Muscle layer of colon (tissue), 2 donors: ENCODE results near the gene CDK14.
"Not testable (repeated sequence)": the region's sequence is repeated elsewhere in the genome, so short reads cannot be mapped to it uniquely, and the experiment has no call there.

Experiments used
- H3K27ac ChIP-seq: one replicate; pipeline ENCODE4 v1.7.0; 2013; ENCODE audit warnings: low read depth, mild to moderate bottlenecking, low read length, moderate library complexity
- H3K27me3 ChIP-seq, 2 donors: one replicate each; pipeline ENCODE4 v1.7.0; 2013; ENCODE audit warnings: low read length in 2 of 2, mild to moderate bottlenecking in 2 of 2; ENCODE audit not compliant: insufficient read depth in 2 of 2, control insufficient read depth in 1 of 2
- H3K36me3 ChIP-seq: one replicate; pipeline ENCODE4 v1.7.0; 2013; ENCODE audit warnings: mild to moderate bottlenecking, low read length; ENCODE audit not compliant: insufficient read depth
- H3K4me1 ChIP-seq: one replicate; pipeline ENCODE4 v1.7.0; 2013; ENCODE audit warnings: mild to moderate bottlenecking, low read length; ENCODE audit not compliant: insufficient read depth
- H3K4me3 ChIP-seq, 2 donors: one replicate each; pipeline ENCODE4 v1.7.0; 2013; ENCODE audit warnings: low read length in 2 of 2, low read depth in 1 of 2, mild to moderate bottlenecking in 1 of 2, moderate library complexity in 1 of 2
- H3K9ac ChIP-seq: one replicate; pipeline ENCODE4 v1.7.0; 2013; ENCODE audit warnings: low read length
- H3K9me3 ChIP-seq: one replicate; pipeline ENCODE4 v1.7.0; 2013; ENCODE audit warnings: mild to moderate bottlenecking, low read length
- donor health status: abdominal sarcoma.
- donor health status: Adenocarcinoma of cecum.

Gene CDK14

DNA sequence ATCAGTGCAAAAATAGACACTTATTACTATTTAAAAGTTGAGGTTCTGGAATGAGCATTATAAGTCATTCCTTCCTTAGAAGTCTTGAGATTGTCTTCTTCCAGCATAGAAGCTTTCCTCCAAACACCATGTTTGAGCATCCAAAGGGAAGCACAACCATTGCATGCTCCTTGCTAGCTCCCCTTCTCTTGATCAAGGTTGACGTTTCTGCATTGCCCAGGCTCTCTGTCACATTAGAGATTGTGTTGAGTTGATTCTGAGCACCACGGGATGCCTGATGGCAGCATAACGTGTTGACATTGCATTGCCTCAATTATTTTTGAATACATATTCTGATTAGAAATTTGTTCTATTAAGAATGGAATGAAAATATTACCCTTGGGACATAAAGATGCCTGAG lies 322.2 kb downstream of the CDK14 start:
- H3K9ac ChIP-seq, result no peak overlapping the region
- no peak overlapping the region for H3K4me3 ChIP-seq
- no peaks in the 10 kb centered on the region for H3K36me3 ChIP-seq
- no peaks in the 10 kb centered on the region for H3K4me1 ChIP-seq
- no peaks in the 10 kb centered on the region for H3K27me3 ChIP-seq
- no peaks in the 10 kb centered on the region for H3K9me3 ChIP-seq
- no peak overlapping the region for H3K27ac ChIP-seq

DNA sequence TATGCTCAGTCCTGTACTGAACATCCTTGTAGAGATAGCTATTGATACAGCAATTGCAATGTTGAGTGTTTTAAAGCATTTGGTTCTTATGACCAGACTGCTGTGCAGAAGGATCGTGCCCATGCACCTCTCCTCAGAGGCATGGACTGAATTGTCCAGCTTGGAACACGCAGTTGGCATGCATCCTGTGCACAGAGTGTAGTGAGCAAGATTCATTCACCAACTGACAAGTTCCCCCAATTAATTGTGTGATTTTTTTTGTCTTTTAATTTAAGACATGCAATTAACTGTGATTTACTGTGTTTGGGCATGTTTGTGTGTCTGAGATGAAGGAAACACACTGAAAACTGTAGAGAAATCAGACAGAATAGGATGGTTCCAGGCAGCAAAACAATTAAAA lies 323.7 kb downstream of the CDK14 start:
- no peaks in the 10 kb centered on the region for H3K9me3 ChIP-seq
- no peak overlapping the region for H3K9ac ChIP-seq

GRCh38 chr7:90920336-90920735 lies 324.2 kb downstream of the CDK14 start:
- H3K9me3 ChIP-seq, result no peaks in the 10 kb centered on the region
- no peak overlapping the region for H3K9ac ChIP-seq
- no peaks in the 10 kb centered on the region for H3K4me1 ChIP-seq
- H3K36me3 ChIP-seq, result no peaks in the 10 kb centered on the region
- H3K27ac ChIP-seq, result no peak overlapping the region
- no peak overlapping the region for H3K4me3 ChIP-seq
- H3K27me3 ChIP-seq, result no peaks in the 10 kb centered on the region

More for the DNA sequence above, 323.7 kb downstream of the CDK14 start:
- no peak overlapping the region for H3K4me3 ChIP-seq
- H3K36me3 ChIP-seq, result no peaks in the 10 kb centered on the region
- no peaks in the 10 kb centered on the region for H3K4me1 ChIP-seq
- H3K27me3 ChIP-seq, result no peaks in the 10 kb centered on the region
- H3K27ac ChIP-seq, result no peak overlapping the region

- Histone ChIP-seq H3K4me3 (no peak overlapping the region), H3K36me3 (no peaks in the 10 kb centered on the region), H3K27me3 (no peaks in the 10 kb centered on the region), H3K27ac (no peak overlapping the region), H3K9me3 (no peaks in the 10 kb centered on the region), H3K4me1 (no peaks in the 10 kb centered on the region), H3K9ac (no peak overlapping the region)
Measured at GRCh38 chr7:90923541-90923997, 327.4 kb downstream of the CDK14 start.

- not testable (repeated sequence) for H3K4me1 ChIP-seq, H3K9ac ChIP-seq, H3K27me3 ChIP-seq, H3K27ac ChIP-seq, H3K36me3 ChIP-seq, H3K9me3 ChIP-seq, H3K4me3 ChIP-seq
Measured at GRCh38 chr7:90928700-90929424, 332.7 kb downstream of the CDK14 start.

DNA sequence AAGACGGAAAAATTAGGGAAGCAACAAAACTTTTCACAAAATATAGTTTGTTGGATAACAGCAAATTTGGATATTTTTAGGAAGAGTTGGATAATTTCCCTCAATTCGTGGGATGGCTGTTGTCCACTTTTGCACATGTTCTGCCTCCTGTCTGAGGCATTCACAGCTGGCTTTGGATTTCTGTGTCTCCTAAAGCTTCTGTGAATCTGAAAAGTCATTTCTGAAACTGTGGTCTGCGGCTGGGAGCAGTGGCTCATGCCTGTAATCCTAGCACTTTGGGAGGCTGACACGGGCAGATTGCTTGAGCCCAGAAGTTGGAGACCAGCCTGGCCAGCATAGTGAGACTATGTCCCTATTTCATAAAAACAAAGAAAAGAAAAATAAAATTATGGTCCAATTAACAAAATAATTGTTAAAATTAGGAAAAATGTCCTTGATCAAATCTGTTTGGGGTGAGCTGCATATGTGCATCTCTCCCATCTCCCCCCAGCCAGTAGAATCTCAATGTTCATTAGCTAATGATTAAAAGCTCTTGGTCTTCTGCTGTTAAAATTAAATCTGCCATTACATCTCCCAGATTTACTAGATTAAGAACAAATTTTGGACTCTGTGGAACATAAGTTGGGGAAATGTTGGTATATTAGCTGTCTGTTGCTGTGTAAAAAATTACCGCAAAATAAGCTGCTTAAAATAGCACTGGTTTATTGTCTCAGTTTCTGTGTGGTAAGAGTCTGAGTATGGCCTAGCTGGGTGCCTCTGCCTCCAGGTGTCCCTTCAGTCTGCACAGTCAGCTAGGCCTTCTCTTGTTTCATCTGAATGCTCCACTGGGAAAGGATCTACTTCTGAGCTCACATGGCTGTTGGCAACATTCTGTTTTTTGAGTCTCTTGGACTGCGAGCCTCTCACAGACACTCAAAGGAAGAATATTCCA lies 336.1 kb downstream of the CDK14 start:
- Histone ChIP-seq H3K9me3 (no peaks in the 10 kb centered on the region), H3K9ac (no peak overlapping the region), H3K4me3 (no peak overlapping the region), H3K36me3 (no peaks in the 10 kb centered on the region), H3K4me1 (no peaks in the 10 kb centered on the region), H3K27ac (no peak overlapping the region), H3K27me3 (no peaks in the 10 kb centered on the region)

DNA sequence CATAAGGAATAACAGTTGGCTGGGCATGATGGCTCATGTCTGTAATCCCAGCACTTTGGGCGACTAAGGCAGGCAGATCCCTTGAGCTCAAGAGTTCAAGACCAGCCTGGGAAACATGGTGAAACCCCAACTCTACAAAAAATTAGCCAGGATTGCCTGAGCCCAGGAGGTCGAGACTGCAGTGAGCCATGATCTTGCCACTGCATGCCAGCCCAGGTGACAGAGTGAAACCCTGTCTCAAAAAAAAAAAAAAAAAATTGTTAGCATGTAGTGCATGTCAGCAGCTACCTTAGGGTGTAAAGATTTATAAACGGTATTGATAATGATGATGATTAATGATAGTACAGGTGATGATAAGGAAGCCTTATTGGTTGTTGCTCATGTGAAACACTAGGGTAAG lies 336.9 kb downstream of the CDK14 start:
- Histone ChIP-seq H3K9me3 (no peaks in the 10 kb centered on the region), H3K27me3 (no peaks in the 10 kb centered on the region), H3K4me3 (no peak overlapping the region), H3K4me1 (no peaks in the 10 kb centered on the region), H3K9ac (no peak overlapping the region), H3K36me3 (no peaks in the 10 kb centered on the region), H3K27ac (no peak overlapping the region)

DNA sequence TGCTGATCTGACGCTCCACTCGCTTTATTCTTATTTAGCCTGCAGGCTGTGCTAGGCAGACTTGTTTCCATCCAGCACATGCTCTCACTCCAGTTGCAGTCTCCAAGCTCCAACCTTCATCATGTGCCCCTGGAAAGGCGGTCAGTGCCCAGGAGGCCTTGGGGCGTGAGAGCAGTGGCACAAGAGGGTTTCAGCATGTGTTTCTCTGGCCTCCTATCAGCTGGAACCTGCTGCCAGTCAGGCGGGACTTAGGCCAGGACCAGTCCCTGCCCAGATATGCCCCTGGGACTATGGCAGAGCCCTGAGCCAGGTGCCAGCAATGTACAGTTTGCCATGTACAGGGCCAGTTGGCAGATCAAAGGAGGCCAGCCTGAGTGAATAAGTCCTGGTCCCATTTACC lies 337.9 kb downstream of the CDK14 start:
- Histone ChIP-seq H3K4me1 (no peaks in the 10 kb centered on the region), H3K9me3 (no peaks in the 10 kb centered on the region), H3K4me3 (no peak overlapping the region), H3K9ac (no peak overlapping the region), H3K27me3 (no peaks in the 10 kb centered on the region), H3K36me3 (no peaks in the 10 kb centered on the region), H3K27ac (no peak overlapping the region)

DNA sequence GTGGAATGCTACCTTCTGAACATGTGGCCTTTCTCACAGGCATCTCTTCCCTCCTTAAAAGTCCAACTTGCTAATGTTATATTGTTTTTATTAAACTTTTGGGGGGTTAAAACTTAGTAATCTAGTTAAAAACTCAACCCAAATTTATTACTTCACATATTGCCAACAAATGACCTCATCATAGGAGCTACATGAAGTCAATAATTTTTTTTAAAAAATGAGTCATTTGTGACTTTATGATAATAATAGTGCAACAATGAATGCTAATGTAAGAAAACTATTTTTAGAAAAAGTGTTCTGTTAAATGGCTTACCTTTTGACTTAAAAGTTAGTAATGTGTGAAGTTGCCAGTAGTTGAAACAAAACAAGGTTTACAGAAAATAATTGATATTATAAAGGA lies 342.2 kb downstream of the CDK14 start:
- Histone ChIP-seq H3K36me3 (no peaks in the 10 kb centered on the region), H3K4me1 (no peaks in the 10 kb centered on the region), H3K27ac (no peak overlapping the region), H3K9ac (no peak overlapping the region), H3K27me3 (no peaks in the 10 kb centered on the region), H3K9me3 (no peaks in the 10 kb centered on the region), H3K4me3 (no peak overlapping the region)

DNA sequence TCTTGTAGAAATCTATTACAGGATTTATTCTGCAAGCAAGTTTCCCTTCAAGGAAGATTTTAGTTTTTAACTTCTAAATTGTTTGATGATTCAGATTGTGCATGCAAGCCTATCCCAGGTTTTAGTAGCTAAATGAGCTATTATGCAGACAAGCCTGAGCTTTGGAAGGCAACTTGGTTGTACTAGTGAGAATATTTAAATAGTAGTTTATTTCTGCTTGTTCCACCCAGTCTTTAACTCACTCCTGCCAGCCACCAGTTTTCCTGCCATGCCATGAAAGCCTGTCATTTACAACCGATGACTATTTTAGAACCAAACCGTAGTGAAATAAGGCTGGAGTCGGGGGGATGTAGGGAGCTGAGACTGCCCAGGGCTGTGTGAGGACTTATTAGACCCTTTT lies 343.5 kb downstream of the CDK14 start:
- H3K9ac ChIP-seq, result no peak overlapping the region
- no peaks in the 10 kb centered on the region for H3K36me3 ChIP-seq
- no peaks in the 10 kb centered on the region for H3K27me3 ChIP-seq

DNA sequence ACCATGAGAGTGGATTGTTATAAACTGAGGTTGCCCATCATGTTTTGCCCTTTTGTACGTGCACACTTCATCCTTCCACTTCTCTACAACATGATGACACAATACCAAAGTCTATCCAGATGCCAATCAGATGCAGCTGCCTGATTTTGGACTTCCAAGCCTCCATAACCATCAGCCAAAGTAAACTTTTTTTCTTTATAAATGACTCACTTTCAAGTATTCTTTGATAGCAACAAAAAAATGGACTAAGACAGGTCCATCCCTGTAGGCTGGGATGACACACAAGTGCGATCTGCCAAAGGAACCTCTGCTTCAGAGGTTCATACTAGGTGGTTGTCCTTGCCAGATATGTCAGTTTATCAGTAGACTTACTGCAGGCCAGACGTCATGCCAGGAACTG lies 347.9 kb downstream of the CDK14 start:
- Histone ChIP-seq H3K9ac (no peak overlapping the region), H3K36me3 (no peaks in the 10 kb centered on the region), H3K9me3 (no peaks in the 10 kb centered on the region), H3K4me3 (no peak overlapping the region), H3K27me3 (no peaks in the 10 kb centered on the region), H3K4me1 (peaks cover 6% of the 10 kb centered on the region), H3K27ac (no peak overlapping the region)

More for the DNA sequence above, 343.5 kb downstream of the CDK14 start:
- no peaks in the 10 kb centered on the region for H3K4me1 ChIP-seq
- H3K9me3 ChIP-seq, result no peaks in the 10 kb centered on the region
- no peak overlapping the region for H3K4me3 ChIP-seq
- H3K27ac ChIP-seq, result no peak overlapping the region
